Measurements from ENCODE around the gene FAM83C.

FAM83C gene

GRCh38 chr20:35299780-35300179 lies 7.6 kb upstream of the FAM83C start:
- DNase-seq = no peak

GRCh38 chr20:35298264-35298663 lies 6.0 kb upstream of the FAM83C start:
- no peak for DNase-seq

- DNase-seq = no peak
Measured at GRCh38 chr20:35297740-35298139, 5.5 kb upstream of the FAM83C start.

- DNase-seq = no peak
Measured at GRCh38 chr20:35297155-35297554, 4.9 kb upstream of the FAM83C start.

GRCh38 chr20:35296101-35296554 lies 3.9 kb upstream of the FAM83C start:
- no peak for DNase-seq

GRCh38 chr20:35295674-35296073 lies 3.4 kb upstream of the FAM83C start:
- no peak for DNase-seq

GRCh38 chr20:35295058-35295457 lies 2.8 kb upstream of the FAM83C start:
- no peak for DNase-seq

- no peak for DNase-seq
Measured at GRCh38 chr20:35294293-35294685, 2.1 kb upstream of the FAM83C start.

GRCh38 chr20:35293303-35294292 lies 1.4 kb upstream of the FAM83C start:
- DNase-seq = no peak

- DNase-seq = no peak
Measured at GRCh38 chr20:35292504-35293285, 470 bp upstream of the FAM83C start.

GRCh38 chr20:35290887-35291417 lies 1.3 kb downstream of the FAM83C start:
- DNase-seq = no peak

- no peak for DNase-seq
Measured at GRCh38 chr20:35290186-35290886, 1.9 kb downstream of the FAM83C start.

GRCh38 chr20:35288325-35289060 lies 3.7 kb downstream of the FAM83C start:
- no peak for DNase-seq

- no peak for DNase-seq
Measured at GRCh38 chr20:35287509-35288324, 4.5 kb downstream of the FAM83C start.

GRCh38 chr20:35286899-35287508 lies 5.2 kb downstream of the FAM83C start:
- DNase-seq = no peak

- no peak for DNase-seq
Measured at GRCh38 chr20:35286077-35286898, 5.9 kb downstream of the FAM83C start.

GRCh38 chr20:35285806-35286076 lies 6.5 kb downstream of the FAM83C start:
- no peak for DNase-seq

GRCh38 chr20:35284992-35285805 lies 7.0 kb downstream of the FAM83C start:
- peak in 3 of 51 donors; percentile 31 to 54 (median 36) for DNase-seq

Data from hypothalamus (tissue), 51 donors.